H1 (cell line): Measurements from ENCODE around the gene CEP135. TPM values are rescaled to one million over a fixed set of nuclear protein-coding genes. Genes with fewer than 3 reads are reported as not detected.

Experiments used
- ASH2L ChIP-seq: fragments of 200-600, 300-600 bp; sonication (generic); IDR thresholded peaks from one replicate; pipeline ENCODE4 v1.7.1; 2017; ENCODE audit warnings: low read length
- ATF3 ChIP-seq: IDR thresholded peaks from 2 replicates; pipeline ENCODE4 v1.6.1; 2011; ENCODE audit warnings: low read depth, mild to moderate bottlenecking, low read length; ENCODE audit not compliant: insufficient read depth
- BRCA1 ChIP-seq: IDR thresholded peaks from 2 replicates; pipeline ENCODE4 v1.6.1; 2012; ENCODE audit warnings: low read depth, low read length, improper control_type of control experiment
- CHD2 ChIP-seq: IDR thresholded peaks from 2 replicates; pipeline ENCODE4 v1.6.1; 2012; ENCODE audit warnings: low read length, improper control_type of control experiment
- CTCF ChIP-seq, 3 experiments: IDR thresholded peaks; 1 replicate in 2 of 3; 2 replicates in 1 of 3; pipeline versions ENCODE4 v1.5.1 to v1.6.1; 2011; ENCODE audit warnings: low read length in 3 of 3, mild to moderate bottlenecking in 3 of 3, inconsistent platforms in 2 of 3, low read depth in 1 of 3, moderate library complexity in 1 of 3; ENCODE audit not compliant: insufficient read depth in 1 of 3; ENCODE audit errors: control extremely low read depth in 1 of 3
- EGR1 ChIP-seq: IDR thresholded peaks from 2 replicates; pipeline ENCODE4 v1.6.1; 2011; ENCODE audit warnings: low read depth, low read length, borderline replicate concordance
- FOSL1 ChIP-seq: IDR thresholded peaks from 2 replicates; pipeline ENCODE4 v1.6.1; 2011; ENCODE audit warnings: mild to moderate bottlenecking, low read depth, low read length, moderate library complexity; ENCODE audit not compliant: insufficient read depth
- GTF2F1 ChIP-seq: IDR thresholded peaks from 2 replicates; pipeline ENCODE4 v1.6.1; 2012; ENCODE audit warnings: low read depth, low read length, improper control_type of control experiment, borderline replicate concordance
- KDM1A ChIP-seq: fragments of 200-600, 300-600 bp; sonication (generic); IDR thresholded peaks from 2 replicates; pipeline ENCODE4 v1.7.1; 2016; ENCODE audit warnings: mild to moderate bottlenecking, low read length, borderline replicate concordance
- NANOG ChIP-seq: IDR thresholded peaks from 2 replicates; pipeline ENCODE4 v1.6.1; 2011; ENCODE audit warnings: low read length, low read depth, mild to moderate bottlenecking, inconsistent platforms; ENCODE audit not compliant: insufficient read depth, poor library complexity, severe bottlenecking
- NRF1 ChIP-seq: IDR thresholded peaks from 2 replicates; pipeline ENCODE4 v1.6.1; 2011; ENCODE audit warnings: mild to moderate bottlenecking, low read depth, low read length, improper control_type of control experiment
- RFX5 ChIP-seq: IDR thresholded peaks from 2 replicates; pipeline ENCODE4 v1.6.1; 2011; ENCODE audit warnings: low read depth, low read length, improper control_type of control experiment, borderline replicate concordance
- RXRA ChIP-seq: IDR thresholded peaks from 2 replicates; pipeline ENCODE4 v1.6.1; 2011; ENCODE audit warnings: low read depth, mild to moderate bottlenecking, low read length, moderate library complexity; ENCODE audit not compliant: insufficient read depth
- SIX5 ChIP-seq: IDR thresholded peaks from 2 replicates; pipeline ENCODE4 v1.6.1; 2011; ENCODE audit warnings: mild to moderate bottlenecking, low read depth, low read length
- SRF ChIP-seq: IDR thresholded peaks from 2 replicates; pipeline ENCODE4 v1.6.1; 2011; ENCODE audit warnings: mild to moderate bottlenecking, low read depth, low read length, moderate library complexity
- TAF1 ChIP-seq: IDR thresholded peaks from 2 replicates; pipeline ENCODE4 v1.6.1; 2011; ENCODE audit warnings: mild to moderate bottlenecking, low read depth, low read length
- TAF7 ChIP-seq: optimal IDR thresholded peaks from 2 replicates; pipeline ENCODE3; 2011; ENCODE audit warnings: low read depth, mild to moderate bottlenecking, inconsistent platforms, low read length, moderate library complexity, borderline replicate concordance
- TBP ChIP-seq: IDR thresholded peaks from 2 replicates; pipeline ENCODE4 v1.6.1; 2011; ENCODE audit warnings: low read depth, low read length, improper control_type of control experiment
- USF2 ChIP-seq: IDR thresholded peaks from 2 replicates; pipeline ENCODE4 v1.6.1; 2011; ENCODE audit warnings: low read length, improper control_type of control experiment
- polyA plus RNA-seq, 7 experiments: library from polyadenylated mRNA; depleted of rRNA in 3 of 7; stranded (reverse) in 5 of 7; unstranded in 2 of 7; fragments of >200 nt in 5 of 7; fragments of 200-250 nt in 2 of 7; gene quantifications; 1 replicate in 5 of 7; 2 replicates in 1 of 7; 4 replicates in 1 of 7; pipeline versions ENCODE4 v1.2.1 to v1.2.3, GENCODE V29; 2011 to 2013; ENCODE audit warnings: missing spikeins in 2 of 7, mixed read lengths in 2 of 7
- total RNA-seq: library from RNA; stranded (reverse); fragmentation: NEBNext Ultra II Directional; extraction: Animal tissue kit (Norgen Biotek cat#: 25700); gene quantifications from 2 replicates; pipeline ENCODE4 v1.2.1, GENCODE V29; 2021

The CEP135 gene
- total and polyA plus RNA-seq, 2 of the 8 experiments (the other 6 are each of a cell fraction or from before 2014, with no cell fraction given): 2.7 to 14.5 TPM

GRCh38 chr4:56048702-56049431 is 100.1 kb downstream of the CEP135 start (continued):
- TF ChIP-seq TAF1 (peak; percentile 64; the same call in 1 of the 2 replicates), TBP (peak; percentile 23; the same call in 1 of the 2 replicates), FOSL1 (no peak), RXRA (no peak), ATF3 (no peak; the same call in 1 of the 2 replicates), EGR1 (0 out of 2 replicates have a peak, but pooled peaks have one; percentile 10), ASH2L (no peak), SIX5 (no peak), NANOG (no peak), USF2 (peak; percentile 39; the same call in 1 of the 2 replicates), BRCA1 (no peak), KDM1A (no peak), RFX5 (no peak), CHD2 (no peak), NRF1 (no peak), TAF7 (peak; percentile 35), SRF (no peak), GTF2F1 (no peak), CTCF (IDR thresholded peaks at IDR 0.05; ENCODE audit: control extremely low read depth in 1 of 3, insufficient read depth in 1 of 3, low read depth in 1 of 3, low read length in 3 of 3) (peak in 2 of 3 experiments; percentile 39 to 61; a peak in 3 of 4 replicates)
